SK-N-SH treated with all-trans-retinoic acid at 6 μM for 48 hours (cell line): ENCODE measurements around the gene AP1B1.

ENCODE experiments used
- ARNTL ChIP-seq: fragments of 450-650 bp; formaldehyde crosslinking; IDR thresholded peaks from 2 replicates; pipeline ENCODE4 v1.5.0; 2020; ENCODE audit warnings: low read depth, mild to moderate bottlenecking, moderate library complexity, borderline replicate concordance
- CSDC2 ChIP-seq: fragments of 250-450 bp; sonication (Bioruptor Pico); IDR thresholded peaks from 2 replicates; pipeline ENCODE4 v1.5.0; 2020; ENCODE audit warnings: mild to moderate bottlenecking, moderate library complexity
- ESRRG ChIP-seq: fragments of 250-450 bp; sonication (Bioruptor Pico); IDR thresholded peaks from 2 replicates; pipeline ENCODE4 v1.6.1; 2021; ENCODE audit warnings: mild to moderate bottlenecking
- ISL1 ChIP-seq: fragments of 250-450 bp; sonication (Bioruptor Pico); IDR thresholded peaks from 2 replicates; pipeline ENCODE4 v2.1.2; 2022; ENCODE audit warnings: mild to moderate bottlenecking, moderate library complexity
- PPARA ChIP-seq: fragments of 250-450 bp; sonication (Bioruptor Pico); IDR thresholded peaks from 2 replicates; pipeline ENCODE4 v1.5.0; 2020; ENCODE audit warnings: mild to moderate bottlenecking, borderline replicate concordance
- RARB ChIP-seq: fragments of 250-450 bp; sonication (Bioruptor Pico); IDR thresholded peaks from 2 replicates; pipeline ENCODE4 v1.8.0; 2021; ENCODE audit warnings: mild to moderate bottlenecking, moderate library complexity
- TOX ChIP-seq: fragments of 250-450 bp; sonication (Bioruptor Pico); IDR thresholded peaks from 2 replicates; pipeline ENCODE4 v1.8.0; 2021; ENCODE audit warnings: mild to moderate bottlenecking, moderate library complexity, borderline replicate concordance
- ZFP3 ChIP-seq: fragments of 250-450 bp; sonication (Bioruptor Pico); IDR thresholded peaks from 2 replicates; pipeline ENCODE4 v1.5.0; 2020; ENCODE audit warnings: mild to moderate bottlenecking, moderate library complexity
- ZFP30 ChIP-seq: fragments of 450-650 bp; formaldehyde crosslinking; IDR thresholded peaks from 2 replicates; pipeline ENCODE4 v1.5.0; 2022; ENCODE audit warnings: mild to moderate bottlenecking, moderate library complexity
- ZNF70 ChIP-seq: fragments of 450-650 bp; formaldehyde crosslinking; IDR thresholded peaks from 2 replicates; pipeline ENCODE4 v1.5.0; 2020; ENCODE audit warnings: mild to moderate bottlenecking, moderate library complexity
- ZNF8 ChIP-seq: fragments of 450-650 bp; formaldehyde crosslinking; IDR thresholded peaks from 2 replicates; pipeline ENCODE4 v1.5.0; 2020; ENCODE audit warnings: mild to moderate bottlenecking, moderate library complexity
- TF ChIP-seq, protein P1 (sequence below): fragments of 250-450 bp; sonication (Bioruptor Pico); IDR thresholded peaks from 2 replicates; pipeline ENCODE4 v1.5.1; 2021; ENCODE audit warnings: mild to moderate bottlenecking, moderate library complexity

DNA sequence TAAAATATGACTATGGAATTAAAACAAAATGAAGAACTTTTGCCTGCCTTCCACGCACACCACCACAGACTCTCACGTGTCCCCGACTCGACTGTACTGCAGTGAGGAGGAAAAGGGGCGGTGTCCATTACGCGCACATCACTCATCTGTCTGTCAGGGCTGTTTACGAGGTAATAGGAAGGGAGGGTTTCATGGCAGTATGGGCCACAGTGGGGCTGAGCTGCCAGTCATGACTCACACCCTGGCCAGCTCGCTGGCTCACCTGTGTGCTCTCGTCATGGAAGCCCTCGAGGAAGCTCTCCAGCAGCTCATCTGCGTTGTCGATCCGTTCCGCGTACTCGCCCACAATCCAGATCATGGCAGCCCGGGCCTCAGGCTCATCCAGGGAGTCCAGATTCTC lies 39.4 kb downstream of the AP1B1 start:
- no peak for TF ChIP-seq RARB (CRISPR knock-in tag)
- TF ChIP-seq, protein P1, sequence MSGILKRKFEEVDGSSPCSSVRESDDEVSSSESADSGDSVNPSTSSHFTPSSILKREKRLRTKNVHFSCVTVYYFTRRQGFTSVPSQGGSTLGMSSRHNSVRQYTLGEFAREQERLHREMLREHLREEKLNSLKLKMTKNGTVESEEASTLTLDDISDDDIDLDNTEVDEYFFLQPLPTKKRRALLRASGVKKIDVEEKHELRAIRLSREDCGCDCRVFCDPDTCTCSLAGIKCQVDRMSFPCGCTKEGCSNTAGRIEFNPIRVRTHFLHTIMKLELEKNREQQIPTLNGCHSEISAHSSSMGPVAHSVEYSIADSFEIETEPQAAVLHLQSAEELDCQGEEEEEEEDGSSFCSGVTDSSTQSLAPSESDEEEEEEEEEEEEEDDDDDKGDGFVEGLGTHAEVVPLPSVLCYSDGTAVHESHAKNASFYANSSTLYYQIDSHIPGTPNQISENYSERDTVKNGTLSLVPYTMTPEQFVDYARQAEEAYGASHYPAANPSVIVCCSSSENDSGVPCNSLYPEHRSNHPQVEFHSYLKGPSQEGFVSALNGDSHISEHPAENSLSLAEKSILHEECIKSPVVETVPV (CRISPR knock-in tag): no peak
- TF ChIP-seq ISL1 (CRISPR knock-in tag): no peak
- TF ChIP-seq ZFP3: no peak
- TF ChIP-seq ZFP30 (CRISPR knock-in tag): no peak
- no peak for TF ChIP-seq ARNTL (CRISPR knock-in tag)
- TF ChIP-seq ESRRG (CRISPR knock-in tag): no peak
- no peak for TF ChIP-seq CSDC2 (CRISPR knock-in tag)
- no peak for TF ChIP-seq TOX (CRISPR knock-in tag)
- TF ChIP-seq ZNF70 (CRISPR knock-in tag): no peak
- TF ChIP-seq PPARA (CRISPR knock-in tag): no peak
- no peak for TF ChIP-seq ZNF8 (CRISPR knock-in tag)
